Activated CD4-positive, alpha-beta T cell treated with anti-CD3 and anti-CD28 coated beads, Interleukin-2, amount 50 U/mL, for 4 hours (primary cell): Measurements from ENCODE around the gene ZBTB17.

Experiments used
- DNase-seq, 2 experiments: peaks; one replicate each; pipeline ENCODE4 v3.0.0-alpha.2; 2020

ZBTB17 gene

GRCh38 chr1:15959827-15960446 is 16.0 kb downstream of the ZBTB17 start:
- DNase-seq = peak in 1 of 2 experiments; percentile 27

- no peak for DNase-seq
Measured at GRCh38 chr1:15959424-15959823, 16.5 kb downstream of the ZBTB17 start.

GRCh38 chr1:15958793-15959192 is 17.1 kb downstream of the ZBTB17 start:
- no peak for DNase-seq

- DNase-seq = no peak
Measured at GRCh38 chr1:15958111-15958510, 17.8 kb downstream of the ZBTB17 start.

- no peak for DNase-seq
Measured at GRCh38 chr1:15957221-15958095, 18.4 kb downstream of the ZBTB17 start.

GRCh38 chr1:15956150-15956549 is 19.8 kb downstream of the ZBTB17 start:
- DNase-seq = no peak

- DNase-seq = no peak
Measured at GRCh38 chr1:15955552-15955951, 20.3 kb downstream of the ZBTB17 start.

- no peak for DNase-seq
Measured at GRCh38 chr1:15954316-15954715, 21.6 kb downstream of the ZBTB17 start.

- DNase-seq = no peak
Measured at GRCh38 chr1:15953791-15954241, 22.1 kb downstream of the ZBTB17 start.

- no peak for DNase-seq
Measured at GRCh38 chr1:15953294-15953771, 22.6 kb downstream of the ZBTB17 start.

- DNase-seq = no peak
Measured at GRCh38 chr1:15952317-15953258, 23.3 kb downstream of the ZBTB17 start.

GRCh38 chr1:15951341-15952153 is 24.4 kb downstream of the ZBTB17 start:
- DNase-seq = peak; percentile 23 to 34

GRCh38 chr1:15950763-15951295 is 25.1 kb downstream of the ZBTB17 start:
- DNase-seq = peak; percentile 82 to 88

- DNase-seq = peak; percentile 52 to 61
Measured at GRCh38 chr1:15950302-15950701, 25.6 kb downstream of the ZBTB17 start.

GRCh38 chr1:15949453-15950245 is 26.3 kb downstream of the ZBTB17 start:
- DNase-seq = peak; percentile 83 to 89

GRCh38 chr1:15948595-15949452 is 27.1 kb downstream of the ZBTB17 start:
- DNase-seq = peak; percentile 52 to 59

- DNase-seq = no peak
Measured at GRCh38 chr1:15948091-15948591, 27.8 kb downstream of the ZBTB17 start.

- no peak for DNase-seq
Measured at GRCh38 chr1:15947382-15948090, 28.4 kb downstream of the ZBTB17 start.
